Ishikawa (cell line): ENCODE measurements around the gene COL26A1.

ENCODE experiments used
- CEBPB ChIP-seq: IDR thresholded peaks from 2 replicates; pipeline ENCODE4 v1.6.1; 2012
- CREB1 ChIP-seq: IDR thresholded peaks from 2 replicates; pipeline ENCODE4 v1.6.1; 2012; ENCODE audit warnings: low read depth
- EGR1 ChIP-seq: IDR thresholded peaks from 2 replicates; pipeline ENCODE4 v1.6.1; 2012
- EP300 ChIP-seq: IDR thresholded peaks from 2 replicates; pipeline ENCODE4 v1.6.1; 2012; ENCODE audit warnings: borderline replicate concordance
- FOXM1 ChIP-seq: IDR thresholded peaks from 2 replicates; pipeline ENCODE4 v1.6.1; 2012; ENCODE audit warnings: low read depth, borderline replicate concordance
- NFIC ChIP-seq: IDR thresholded peaks from 2 replicates; pipeline ENCODE4 v1.6.1; 2012
- RAD21 ChIP-seq: IDR thresholded peaks from 2 replicates; pipeline ENCODE4 v1.6.1; 2012; ENCODE audit warnings: low read depth
- REST ChIP-seq: IDR thresholded peaks from 2 replicates; pipeline ENCODE4 v1.6.1; 2012; ENCODE audit warnings: low read depth, mild to moderate bottlenecking
- TAF1 ChIP-seq: IDR thresholded peaks from 2 replicates; pipeline ENCODE4 v1.6.1; 2012; ENCODE audit warnings: low read depth, mild to moderate bottlenecking
- TCF12 ChIP-seq: IDR thresholded peaks from 2 replicates; pipeline ENCODE4 v1.6.1; 2012; ENCODE audit warnings: low read depth
- TEAD4 ChIP-seq: IDR thresholded peaks from 2 replicates; pipeline ENCODE4 v1.6.1; 2012
- USF1 ChIP-seq: IDR thresholded peaks from 2 replicates; pipeline ENCODE4 v1.6.1; 2012
- YY1 ChIP-seq: IDR thresholded peaks from 2 replicates; pipeline ENCODE4 v1.6.1; 2012; ENCODE audit warnings: low read depth
- ZBTB7A ChIP-seq: IDR thresholded peaks from 2 replicates; pipeline ENCODE4 v1.6.1; 2012; ENCODE audit warnings: low read depth
- TF ChIP-seq, protein P1 (sequence below): IDR thresholded peaks from 2 replicates; pipeline ENCODE4 v1.6.1; 2012

The COL26A1 gene

DNA sequence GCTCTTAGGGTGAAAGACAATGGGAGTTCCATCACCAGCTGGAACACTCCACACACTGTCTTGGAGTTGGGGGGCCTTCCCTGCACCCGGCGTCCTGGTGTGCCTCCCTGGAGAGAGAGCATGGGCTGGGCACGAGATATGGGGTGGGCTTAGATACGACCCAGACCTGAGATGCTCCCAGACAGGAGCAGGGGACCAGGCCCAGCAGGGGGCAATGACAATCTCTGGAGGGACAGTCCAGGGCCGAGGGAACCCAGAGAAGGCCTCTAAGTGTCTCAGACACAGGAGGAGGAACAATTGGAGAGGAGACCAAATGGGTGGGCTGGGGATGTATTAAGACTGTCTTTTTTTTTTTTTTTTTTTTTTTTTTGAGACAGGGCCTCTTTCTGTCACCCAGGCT is 226.4 kb downstream of the COL26A1 start:
- no peak for TF ChIP-seq RAD21
- no peak for TF ChIP-seq TEAD4
- no peak for TF ChIP-seq ZBTB7A
- no peak for TF ChIP-seq CREB1
- no peak for TF ChIP-seq EP300
- TF ChIP-seq TAF1, result no peak
- no peak for TF ChIP-seq TCF12
- TF ChIP-seq YY1, result no peak
- TF ChIP-seq FOXM1, result no peak
- TF ChIP-seq EGR1, result no peak
- TF ChIP-seq NFIC, result no peak

DNA sequence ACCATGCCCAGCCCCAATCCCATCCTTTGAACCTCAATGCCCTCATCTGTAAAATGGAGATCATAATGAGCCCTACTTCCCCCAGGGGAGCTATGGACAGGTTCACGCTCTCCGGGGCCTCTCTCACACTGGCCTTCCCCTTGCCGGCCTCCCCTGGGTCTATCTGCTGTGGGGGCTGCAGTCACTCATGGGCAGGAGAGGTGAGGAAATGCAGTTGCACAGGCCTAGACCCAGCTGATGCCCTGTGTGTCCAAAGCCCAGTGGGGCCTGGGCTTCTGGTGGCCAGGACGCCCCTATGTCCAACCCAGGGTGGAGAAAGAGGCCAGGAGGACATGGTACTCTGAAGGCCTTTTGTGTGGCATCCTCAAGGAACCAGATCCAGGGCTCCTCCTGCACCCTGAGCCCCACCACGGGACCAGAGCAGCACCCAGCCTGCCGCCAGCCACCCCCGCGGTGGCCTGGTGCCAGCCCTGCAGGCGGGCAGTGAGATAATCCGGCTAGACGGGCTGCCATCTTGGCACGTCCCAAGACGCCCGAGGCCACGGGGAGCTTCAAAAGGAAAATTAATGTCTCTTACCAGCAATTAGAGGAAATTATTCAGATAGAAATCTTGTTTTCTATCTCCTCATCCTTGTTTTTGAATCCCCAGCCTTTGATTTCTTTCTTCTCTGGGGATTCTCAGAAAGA is 227.4 kb downstream of the COL26A1 start:
- no peak for TF ChIP-seq CEBPB
- TF ChIP-seq CREB1, result no peak
- TF ChIP-seq TCF12, result no peak
- TF ChIP-seq NFIC, result no peak
- no peak for TF ChIP-seq RAD21

GRCh38 chr7:101590663-101591435 is 228.2 kb downstream of the COL26A1 start:
- TF ChIP-seq TAF1, result no peak
- TF ChIP-seq NFIC, result no peak
- no peak for TF ChIP-seq USF1
- TF ChIP-seq REST, result no peak
- no peak for TF ChIP-seq CREB1
- no peak for TF ChIP-seq YY1
- TF ChIP-seq CEBPB, result no peak
- no peak for TF ChIP-seq EP300
- TF ChIP-seq, protein P1, sequence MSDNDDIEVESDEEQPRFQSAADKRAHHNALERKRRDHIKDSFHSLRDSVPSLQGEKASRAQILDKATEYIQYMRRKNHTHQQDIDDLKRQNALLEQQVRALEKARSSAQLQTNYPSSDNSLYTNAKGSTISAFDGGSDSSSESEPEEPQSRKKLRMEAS, result no peak
- TF ChIP-seq ZBTB7A, result no peak
- TF ChIP-seq TEAD4, result no peak
- no peak for TF ChIP-seq EGR1
- TF ChIP-seq RAD21, result no peak
- TF ChIP-seq FOXM1, result no peak

DNA sequence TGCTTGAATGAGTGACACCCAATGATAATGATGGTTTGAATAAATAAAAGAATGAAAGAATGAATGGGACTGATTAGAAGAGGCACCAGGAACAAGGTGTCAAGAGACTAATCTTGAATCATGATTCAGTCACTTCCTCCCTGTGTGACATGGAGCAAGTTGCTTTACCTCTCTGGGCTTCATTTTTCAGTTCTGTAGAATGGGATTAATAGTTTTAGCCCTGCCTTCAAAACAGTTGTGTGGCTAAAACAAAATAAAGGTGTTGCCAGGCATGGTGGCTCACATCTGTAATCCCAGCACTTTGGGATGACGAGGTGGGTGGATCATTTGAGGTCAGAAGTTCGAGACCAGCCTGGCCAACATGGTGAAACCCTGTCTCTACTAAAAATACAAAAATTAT is 228.8 kb downstream of the COL26A1 start:
- TF ChIP-seq RAD21 (no peak), EP300 (no peak), NFIC (no peak), CEBPB (no peak), TEAD4 (no peak), ZBTB7A (no peak), REST (no peak), YY1 (no peak), CREB1 (no peak), FOXM1 (no peak), EGR1 (no peak), TAF1 (no peak), TCF12 (no peak), USF1 (no peak)
- TF ChIP-seq, protein P1, result no peak

- no peak for TF ChIP-seq TAF1
- no peak for TF ChIP-seq FOXM1
- no peak for TF ChIP-seq REST
- no peak for TF ChIP-seq EGR1
- no peak for TF ChIP-seq TCF12
- TF ChIP-seq CREB1, result no peak
- TF ChIP-seq YY1, result no peak
- TF ChIP-seq ZBTB7A, result no peak
- TF ChIP-seq, protein P1, result no peak
- no peak for TF ChIP-seq TEAD4
- TF ChIP-seq EP300, result no peak
- TF ChIP-seq NFIC, result no peak
- no peak for TF ChIP-seq USF1
- no peak for TF ChIP-seq CEBPB
- TF ChIP-seq RAD21, result no peak
Observed at GRCh38 chr7:101593556-101593955, 230.9 kb downstream of the COL26A1 start.
